HTERT RPE-1 (cell line): ENCODE results near the gene EIF2B5.

Experiments
- in situ Hi-C: fragments of 300-500 bp; cut with MboI; formaldehyde crosslinking; loops from 4 replicates; pipeline ENCODE4 v1.14.3; 2020; ENCODE audit warnings: low sequenced_read_pairs

EIF2B5 gene

DNA sequence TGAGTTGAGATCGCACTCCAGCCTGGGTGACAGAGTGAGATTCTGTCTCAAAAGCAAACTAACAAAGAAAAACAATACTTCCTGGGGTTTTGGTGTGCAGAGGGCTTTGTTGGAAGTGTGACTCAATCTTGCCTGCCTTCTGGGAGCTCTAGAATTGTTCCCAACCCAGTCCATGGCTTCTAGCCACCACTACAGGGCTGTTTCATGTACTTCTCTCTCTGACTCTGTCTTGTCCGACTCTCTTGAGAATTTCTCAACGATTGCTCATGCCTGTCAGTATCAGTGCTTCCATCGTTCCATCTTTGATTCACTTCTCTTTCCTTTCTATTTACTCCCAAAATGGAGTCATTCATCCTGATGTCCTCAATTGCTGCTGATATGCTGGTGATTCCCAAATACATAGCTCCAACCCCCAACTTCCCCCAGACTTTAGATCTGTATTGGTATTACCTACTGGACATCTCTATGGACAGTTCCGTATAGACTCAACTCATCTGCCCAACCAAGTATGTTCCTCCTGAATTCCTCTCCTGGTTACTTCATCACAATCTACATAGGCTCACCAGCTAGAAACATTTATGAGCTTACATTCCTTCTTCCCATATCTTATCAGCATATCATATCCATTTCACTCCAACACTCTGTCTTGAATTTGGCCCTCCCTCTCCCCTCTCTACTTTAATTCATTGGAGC is 37.7 kb downstream of the EIF2B5 start:
- in situ Hi-C loops = no loop called here

DNA sequence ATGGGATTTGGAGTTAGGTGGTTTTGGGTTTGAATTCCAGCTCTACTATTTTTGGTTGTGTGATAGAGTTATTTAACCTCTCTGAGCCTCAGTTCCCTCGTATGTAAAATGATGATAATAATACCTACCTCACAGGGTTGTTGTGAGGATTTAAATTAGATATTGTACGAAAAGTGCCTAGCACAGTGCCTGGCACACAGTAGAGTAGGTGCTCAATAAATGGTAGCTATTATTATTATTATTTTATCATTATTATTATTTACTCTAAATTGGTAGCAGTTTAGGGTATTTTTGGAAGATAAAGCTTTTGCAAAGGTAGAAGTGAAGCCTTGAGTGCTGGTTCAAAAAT is 38.2 kb downstream of the EIF2B5 start:
- in situ Hi-C loops = no loop called here

DNA sequence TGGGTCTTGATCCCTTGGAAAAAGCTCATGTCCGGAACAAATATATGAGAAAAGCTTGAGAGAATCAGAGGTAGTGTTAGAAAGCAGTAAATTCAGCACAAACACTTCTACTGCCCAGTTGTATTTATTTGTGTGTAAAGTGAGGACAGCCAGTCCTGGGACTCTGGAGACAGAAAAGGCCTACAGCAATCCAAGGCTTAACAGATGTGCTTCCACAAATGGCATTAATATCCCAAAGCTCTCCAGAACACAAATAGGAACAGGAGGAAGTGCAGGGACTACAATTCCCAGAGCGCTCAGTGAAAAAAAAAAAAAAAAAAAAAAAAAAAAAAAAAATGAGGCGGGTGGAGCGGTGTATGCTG is 39.1 kb downstream of the EIF2B5 start:
- in situ Hi-C loops = no loop called here

DNA sequence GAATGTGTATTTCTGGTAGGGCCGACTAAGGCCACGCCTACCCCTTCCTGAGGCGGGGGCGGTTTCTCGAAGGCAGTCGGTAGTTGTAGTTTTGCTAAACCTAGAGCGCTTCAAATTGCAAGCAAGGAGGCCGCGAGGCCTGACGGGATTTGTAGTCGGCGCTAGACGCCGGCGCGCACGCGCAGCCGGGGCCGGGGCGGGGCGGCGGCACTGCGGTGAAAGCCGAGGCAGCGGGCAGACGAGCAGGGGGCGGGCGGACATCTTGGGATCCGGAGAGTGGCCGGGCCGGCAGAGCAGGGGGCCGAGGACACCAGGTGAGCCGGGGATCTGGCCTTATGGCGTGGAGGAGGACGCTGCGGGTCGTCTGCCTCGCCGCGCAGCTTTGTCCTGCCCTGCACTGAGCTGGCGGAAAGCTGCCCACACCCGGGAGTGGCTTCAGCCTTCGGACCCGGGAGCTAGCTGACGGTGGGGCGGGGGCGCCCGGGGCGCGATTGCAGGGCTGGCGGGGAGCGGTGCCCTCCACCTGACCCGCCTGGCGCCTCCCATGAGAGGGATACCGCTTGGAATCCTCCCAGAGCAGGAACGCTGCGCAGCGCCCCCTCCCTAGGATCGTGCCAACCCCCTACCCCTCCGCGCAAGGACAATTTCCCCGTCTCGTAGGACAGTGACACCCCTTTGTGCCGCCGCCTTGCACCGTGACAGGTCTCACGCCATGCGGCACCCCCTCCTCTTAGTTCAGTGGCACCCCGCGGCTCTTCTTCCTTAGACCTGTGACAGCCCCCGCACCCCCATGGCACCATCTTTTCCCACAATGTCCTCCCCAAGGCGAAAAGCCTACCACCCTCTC is 39.7 kb downstream of the EIF2B5 start, which contains the start of gene AP2M1:
AP2M1 (plus strand) TSS at position 210 of the 847 bp plus-strand sequence. CDS start 2,139 bp downstream, outside the sequence.
- in situ Hi-C loops = no loop called here

DNA sequence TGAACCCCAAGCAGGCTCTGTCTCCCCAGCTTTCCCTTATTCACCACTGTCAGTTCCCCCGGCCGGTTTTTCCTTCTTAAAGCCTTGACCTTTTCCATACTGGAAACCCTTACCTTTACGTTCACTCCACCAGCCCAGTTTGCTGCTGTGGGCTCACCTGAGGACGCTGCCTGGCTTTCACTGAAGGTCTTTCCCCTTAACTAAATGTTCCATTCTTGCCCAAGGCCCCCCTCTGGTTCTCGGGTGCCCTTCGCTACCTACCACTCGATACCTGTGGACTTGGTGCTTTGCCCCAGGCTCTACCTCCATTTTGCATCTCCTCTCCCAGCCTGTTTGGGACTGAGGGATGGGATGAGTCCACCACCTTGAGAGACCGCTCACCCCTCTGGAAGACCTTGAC is 40.3 kb downstream of the EIF2B5 start:
- in situ Hi-C loops = no loop called here

DNA sequence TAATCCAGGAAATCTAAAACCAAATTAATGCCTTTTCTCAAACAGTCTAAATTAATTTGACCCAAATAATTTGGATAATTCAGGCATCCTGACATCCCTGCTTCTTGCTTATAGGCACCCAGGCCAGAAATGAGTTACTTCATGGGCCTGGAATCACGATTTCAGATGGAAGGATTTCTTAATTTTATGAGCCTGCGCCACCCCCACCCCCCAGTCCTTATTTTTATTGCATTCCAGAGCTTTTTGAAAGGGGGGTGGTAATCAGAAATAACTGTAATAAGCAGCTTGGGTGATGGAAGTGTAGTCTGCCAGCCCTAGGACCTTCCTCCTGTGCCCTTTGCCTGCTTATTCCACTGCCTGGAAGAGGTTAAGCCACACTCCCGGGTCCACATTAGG is 40.8 kb downstream of the EIF2B5 start:
- in situ Hi-C loops = no loop called here

DNA sequence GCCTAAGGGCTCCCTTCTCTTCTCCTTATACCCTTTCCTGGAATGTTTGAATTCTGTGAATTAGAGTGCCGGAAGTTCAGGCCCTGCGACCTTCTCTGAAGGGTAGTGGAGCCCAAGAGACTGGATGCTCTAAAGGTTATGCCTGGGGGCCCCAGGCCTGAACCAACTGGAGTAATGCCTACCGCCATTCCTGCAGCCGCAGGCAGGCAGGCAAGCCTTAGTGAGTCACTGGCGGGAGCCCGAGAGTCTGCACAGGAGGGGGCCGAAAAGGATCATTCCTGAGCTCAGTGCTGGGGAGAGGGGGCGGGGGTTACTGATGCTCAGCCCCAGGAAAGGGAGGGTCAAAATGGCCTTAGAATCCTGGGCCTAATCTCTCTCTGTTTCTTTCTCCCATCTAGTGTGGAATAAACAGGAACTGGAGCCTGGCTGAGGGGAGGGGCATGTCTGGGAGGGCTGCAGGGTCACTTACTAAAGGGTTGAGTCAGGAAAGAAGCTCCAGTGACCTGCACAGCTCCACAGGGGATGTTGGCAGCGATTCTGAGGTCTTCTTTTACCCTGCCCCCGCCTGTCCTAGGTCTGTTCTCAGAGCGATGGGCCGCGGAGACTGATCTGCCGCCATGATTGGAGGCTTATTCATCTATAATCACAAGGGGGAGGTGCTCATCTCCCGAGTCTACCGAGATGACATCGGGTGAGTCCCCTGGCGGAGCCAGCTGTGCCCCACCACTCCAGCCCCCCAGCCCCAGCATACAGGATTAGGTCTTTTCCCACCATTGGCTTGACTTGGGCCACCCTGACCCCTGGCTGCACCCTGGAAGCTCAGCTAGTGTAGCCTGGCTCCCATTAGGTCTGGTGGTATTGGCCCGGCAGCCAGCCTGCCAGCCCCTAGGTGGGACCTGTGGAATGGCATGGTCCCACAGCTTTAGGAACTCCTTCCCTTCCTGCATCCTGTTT is 41.5 kb downstream of the EIF2B5 start:
- in situ Hi-C loops = no loop called here

DNA sequence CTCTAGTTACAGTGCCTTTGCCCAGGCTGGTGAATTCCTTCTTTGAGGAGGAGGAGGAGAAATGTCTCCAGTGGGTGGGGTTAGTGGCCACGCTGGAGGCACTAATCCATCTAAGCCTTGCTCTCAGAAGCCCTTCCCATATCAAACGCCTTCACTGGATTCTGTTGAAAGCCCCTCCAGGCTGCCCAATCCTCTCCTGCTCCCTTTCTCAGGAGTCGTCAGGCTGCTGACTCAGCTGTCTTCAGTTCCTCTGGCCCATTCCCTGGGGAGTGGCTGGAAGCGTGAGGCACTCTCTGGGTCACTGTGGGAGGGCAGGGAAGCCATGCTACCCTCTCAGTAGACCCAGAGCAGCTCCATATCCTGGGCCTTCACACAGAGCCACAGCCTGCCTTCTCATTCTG is 42.2 kb downstream of the EIF2B5 start:
- in situ Hi-C loops = no loop called here

DNA sequence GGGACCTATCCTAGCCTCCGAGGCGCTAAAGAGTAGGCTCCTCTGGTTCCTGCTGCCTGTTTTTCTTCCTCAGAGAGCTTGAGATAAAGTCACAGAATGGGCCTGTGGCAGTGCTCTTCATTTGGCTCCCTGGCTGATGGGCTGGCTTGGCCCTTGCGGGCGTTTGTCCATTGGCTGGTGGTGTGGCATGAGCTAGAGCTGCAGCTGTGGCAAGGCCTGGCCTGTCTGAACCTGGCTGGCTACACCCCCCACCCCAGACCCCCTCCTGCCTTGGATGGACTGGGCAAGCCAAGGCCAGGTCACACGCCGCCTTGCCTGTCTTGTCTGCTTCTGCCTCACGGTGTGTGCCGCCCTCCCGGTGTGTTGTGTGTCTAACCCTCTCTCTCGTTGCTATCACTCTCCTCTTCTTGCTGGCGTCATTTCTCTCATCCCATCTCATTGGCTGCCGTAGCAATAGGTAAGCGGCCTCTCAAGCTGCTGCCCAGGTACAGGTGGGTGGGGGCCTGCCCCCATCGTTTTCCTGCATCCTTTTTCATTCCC is 42.7 kb downstream of the EIF2B5 start:
- in situ Hi-C loops = no loop called here

DNA sequence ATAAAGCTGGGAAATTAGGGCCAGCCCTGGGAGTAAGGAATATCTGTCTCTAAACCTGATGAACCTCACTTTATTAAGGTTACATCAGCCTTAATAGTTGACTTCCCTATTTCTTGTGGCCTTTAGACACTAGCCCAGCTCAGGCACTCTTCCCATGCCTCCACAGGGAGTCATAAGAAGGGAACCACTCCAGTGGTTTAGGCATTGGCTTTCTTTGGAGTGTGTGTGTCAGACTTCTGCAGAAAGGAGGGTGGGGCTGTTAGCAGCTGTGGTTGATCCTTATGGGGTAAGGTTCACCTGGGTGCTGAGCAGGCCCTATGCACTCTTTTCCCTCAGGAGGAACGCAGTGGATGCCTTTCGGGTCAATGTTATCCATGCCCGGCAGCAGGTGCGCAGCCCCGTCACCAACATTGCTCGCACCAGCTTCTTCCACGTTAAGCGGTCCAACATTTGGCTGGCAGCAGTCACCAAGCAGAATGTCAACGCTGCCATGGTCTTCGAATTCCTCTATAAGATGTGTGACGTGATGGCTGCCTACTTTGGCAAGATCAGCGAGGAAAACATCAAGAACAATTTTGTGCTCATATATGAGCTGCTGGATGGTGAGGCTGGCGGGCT is 43.5 kb downstream of the EIF2B5 start:
- in situ Hi-C loops = no loop called here

DNA sequence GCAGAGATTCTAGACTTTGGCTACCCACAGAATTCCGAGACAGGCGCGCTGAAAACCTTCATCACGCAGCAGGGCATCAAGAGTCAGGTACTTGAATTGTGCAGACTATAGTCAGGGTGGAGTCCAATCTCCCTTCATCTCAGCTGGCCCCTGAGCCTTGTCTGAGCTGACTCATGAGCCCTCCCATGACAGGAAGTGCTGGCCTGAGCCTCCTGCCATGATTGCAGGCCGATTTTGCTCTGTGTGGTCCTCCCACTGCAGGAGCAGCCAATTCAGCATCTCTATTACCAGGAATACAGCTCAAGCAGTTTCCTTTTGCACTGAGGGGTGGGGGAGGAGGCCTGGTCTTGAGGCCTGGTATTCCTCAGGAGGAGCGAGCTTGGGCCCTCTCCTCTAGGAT is 45.0 kb downstream of the EIF2B5 start:
- in situ Hi-C loops = no loop called here

DNA sequence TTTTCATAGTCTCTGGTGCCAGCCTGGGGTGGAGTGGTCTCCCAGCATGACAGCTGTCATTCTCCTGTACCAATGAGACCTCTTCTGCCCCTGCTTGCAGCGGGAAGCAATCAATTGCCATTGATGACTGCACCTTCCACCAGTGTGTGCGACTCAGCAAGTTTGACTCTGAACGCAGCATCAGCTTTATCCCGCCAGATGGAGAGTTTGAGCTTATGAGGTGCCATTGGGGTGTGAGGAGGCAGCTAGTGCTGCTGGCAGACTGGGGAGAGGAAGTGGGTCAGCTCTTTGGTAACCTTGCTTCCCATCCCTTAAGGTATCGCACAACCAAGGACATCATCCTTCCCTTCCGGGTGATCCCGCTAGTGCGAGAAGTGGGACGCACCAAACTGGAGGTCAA is 46.4 kb downstream of the EIF2B5 start:
- in situ Hi-C loops = no loop called here

DNA sequence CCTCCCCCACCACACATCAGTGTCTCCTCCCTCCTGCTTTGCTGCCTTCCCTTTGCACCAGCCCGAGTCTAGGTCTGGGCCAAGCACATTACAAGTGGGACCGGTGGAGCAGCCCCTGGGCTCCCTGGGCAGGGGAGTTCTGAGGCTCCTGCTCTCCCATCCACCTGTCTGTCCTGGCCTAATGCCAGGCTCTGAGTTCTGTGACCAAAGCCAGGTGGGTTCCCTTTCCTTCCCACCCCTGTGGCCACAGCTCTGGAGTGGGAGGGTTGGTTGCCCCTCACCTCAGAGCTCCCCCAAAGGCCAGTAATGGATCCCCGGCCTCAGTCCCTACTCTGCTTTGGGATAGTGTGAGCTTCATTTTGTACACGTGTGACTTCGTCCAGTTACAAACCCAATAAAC is 48.5 kb downstream of the EIF2B5 start:
- in situ Hi-C loops = no loop called here

DNA sequence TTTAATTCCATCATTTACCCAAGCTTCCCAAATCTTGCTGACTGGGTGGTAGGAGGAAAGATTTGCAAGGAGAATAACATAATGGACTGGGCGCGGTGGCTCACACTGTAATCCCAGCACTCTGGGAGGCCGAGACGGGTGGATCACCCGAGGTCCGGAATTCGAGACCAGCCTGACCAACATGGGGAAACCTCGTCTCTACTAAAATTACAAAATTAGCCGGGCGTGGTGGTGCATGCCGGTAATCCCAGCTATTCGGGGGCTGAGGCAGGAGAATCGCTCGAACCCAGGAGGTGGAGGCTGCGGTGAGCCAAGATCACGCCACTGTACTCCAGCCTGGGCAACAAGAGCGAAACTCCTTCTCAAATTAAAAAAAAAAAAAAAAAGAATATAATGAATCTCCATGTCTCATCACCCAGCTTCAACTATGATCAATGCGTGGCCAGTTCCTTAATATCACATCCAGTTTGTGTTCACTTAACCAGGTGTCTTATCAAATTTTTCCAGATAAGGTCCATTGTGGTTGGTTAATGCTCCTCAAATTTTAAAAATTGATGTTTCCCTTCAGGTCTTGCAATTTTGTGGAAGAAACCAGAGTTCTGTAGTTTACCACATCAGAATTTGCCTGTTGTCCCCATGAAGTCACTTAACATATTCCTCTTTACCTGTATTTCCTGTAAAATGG is 49.5 kb downstream of the EIF2B5 start:
- in situ Hi-C loops = no loop called here

DNA sequence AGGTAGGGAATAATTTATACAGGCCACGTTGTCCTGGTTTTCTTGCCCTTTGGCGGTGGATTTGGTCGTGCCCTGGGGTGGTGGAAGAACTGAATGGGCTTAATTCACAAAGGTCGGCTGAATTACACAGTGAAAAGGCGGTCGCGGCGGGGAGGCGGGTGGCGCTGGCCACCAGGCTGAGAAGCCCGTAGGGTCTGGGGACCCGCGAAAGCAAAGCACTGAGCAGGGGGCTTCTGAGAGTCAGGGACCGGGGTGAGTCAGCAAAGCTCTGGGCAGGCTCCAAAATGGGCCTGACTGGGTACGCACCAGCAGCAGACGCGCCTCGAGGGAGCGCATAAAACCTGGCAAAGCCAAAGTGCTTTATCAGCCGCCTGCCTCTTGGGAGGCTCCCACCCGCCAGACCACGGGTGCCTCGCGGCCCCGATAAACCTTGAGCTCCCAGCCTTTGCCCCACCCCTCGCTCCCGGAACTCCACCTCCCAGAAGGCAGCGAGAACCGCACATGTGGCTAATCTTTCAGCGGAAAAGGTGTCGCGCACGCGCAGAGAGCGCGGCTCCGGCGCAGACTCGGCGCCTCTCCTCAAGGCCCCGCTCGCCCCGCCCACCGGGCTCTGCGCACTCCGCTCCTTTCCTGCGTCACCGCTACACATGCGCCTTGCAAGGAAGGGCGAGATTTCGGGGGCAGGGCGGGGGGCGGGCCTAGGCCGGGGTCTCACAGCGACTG is 50.5 kb downstream of the EIF2B5 start:
- in situ Hi-C loops = no loop called here

DNA sequence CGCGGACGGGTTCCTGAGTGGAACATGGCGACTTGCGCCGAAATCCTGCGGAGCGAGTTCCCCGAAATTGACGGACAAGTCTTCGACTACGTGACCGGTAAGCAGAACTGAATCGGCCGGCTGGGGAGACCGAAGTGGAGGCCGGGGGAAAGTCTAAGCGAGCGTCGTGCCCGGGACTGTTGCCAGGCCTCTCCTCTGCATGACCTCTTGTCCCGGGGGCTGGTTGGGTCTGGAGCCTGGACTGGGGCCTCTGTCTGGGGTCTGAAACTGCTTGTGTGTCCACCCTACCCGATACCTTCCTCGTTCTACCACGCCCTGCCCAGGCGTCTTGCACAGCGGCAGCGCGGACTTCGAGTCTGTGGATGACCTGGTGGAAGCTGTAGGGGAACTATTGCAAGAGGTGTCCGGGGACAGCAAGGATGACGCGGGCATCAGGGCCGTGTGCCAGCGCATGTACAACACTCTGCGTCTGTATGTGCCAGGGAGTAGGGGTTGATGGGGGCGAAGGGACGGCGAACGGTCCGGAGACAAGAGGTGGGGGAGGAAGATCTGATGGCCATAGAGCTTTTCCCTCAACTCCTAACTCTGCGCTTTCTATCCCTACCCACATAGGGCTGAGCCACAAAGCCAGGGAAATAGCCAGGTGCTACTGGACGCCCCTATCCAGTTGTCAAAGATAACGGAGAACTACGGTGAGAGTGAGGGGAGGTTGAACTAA is 51.2 kb downstream of the EIF2B5 start, which contains the start of gene ABCF3:
ABCF3 (plus strand) TSS at position 16 of the 718 bp plus-strand sequence; CDS start at position 25, 9 bp downstream.
- in situ Hi-C loops = no loop called here

DNA sequence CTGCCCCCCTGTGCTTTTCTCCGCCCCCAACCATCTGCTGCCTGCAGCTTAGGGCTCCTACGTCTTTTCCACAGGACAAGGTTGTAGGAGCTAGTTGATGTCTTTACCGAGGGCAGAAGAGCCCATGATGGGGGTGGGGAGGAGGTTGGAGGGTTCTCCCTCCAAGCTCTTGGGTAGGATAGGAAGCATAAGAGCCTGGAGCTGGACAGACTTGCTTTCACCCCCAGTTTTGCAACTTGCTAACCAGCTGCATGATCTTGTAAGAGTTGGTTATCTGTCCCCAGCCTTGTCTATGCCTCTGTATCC is 51.7 kb downstream of the EIF2B5 start:
- in situ Hi-C loops = no loop called here

DNA sequence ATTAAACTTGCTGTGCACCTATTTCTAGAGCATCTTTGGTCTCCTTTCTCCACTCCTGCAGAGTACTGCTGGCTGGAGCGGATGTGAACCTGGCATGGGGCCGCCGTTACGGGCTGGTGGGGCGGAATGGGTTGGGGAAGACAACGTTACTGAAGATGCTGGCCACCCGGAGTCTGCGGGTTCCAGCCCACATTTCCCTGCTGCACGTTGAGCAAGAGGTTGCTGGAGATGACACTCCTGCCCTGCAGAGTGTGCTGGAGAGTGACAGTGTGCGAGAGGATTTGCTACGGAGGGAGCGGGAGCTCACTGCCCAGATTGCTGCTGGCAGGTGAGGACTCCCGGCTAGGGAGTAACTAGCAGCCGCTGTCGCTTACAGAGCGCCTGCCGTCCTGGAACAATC is 52.9 kb downstream of the EIF2B5 start:
- in situ Hi-C loops = no loop called here

DNA sequence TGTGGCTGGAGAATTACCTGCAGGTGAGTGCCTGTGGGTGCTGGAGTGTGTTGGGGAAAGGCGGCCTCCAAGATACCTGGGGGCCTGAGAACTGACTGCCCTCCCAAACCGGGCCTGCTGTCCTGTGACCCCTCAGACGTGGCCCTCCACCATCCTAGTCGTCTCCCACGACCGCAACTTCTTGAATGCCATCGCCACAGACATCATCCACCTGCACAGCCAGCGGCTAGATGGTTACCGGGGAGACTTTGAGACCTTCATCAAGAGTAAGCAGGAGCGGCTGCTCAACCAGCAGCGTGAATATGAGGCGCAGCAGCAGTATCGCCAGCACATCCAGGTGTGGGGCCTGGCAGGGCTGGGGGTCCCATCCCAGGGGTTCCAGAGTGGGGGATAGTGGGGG is 54.3 kb downstream of the EIF2B5 start:
- in situ Hi-C loops = no loop called here
